Activated gamma-delta T cell treated with anti-CD3 and anti-CD28 coated beads, Interleukin-2, amount 50 U/mL, for 16 hours (primary cell): ENCODE results near the gene ZCWPW1.
A peak's percentile ranks its signal among the peaks of the same experiment; 100 is the strongest.

Experiments
- DNase-seq: peaks from one replicate; pipeline ENCODE4 v3.0.0-alpha.2; 2020; ENCODE audit warnings: low read depth

ZCWPW1 gene, protein sequence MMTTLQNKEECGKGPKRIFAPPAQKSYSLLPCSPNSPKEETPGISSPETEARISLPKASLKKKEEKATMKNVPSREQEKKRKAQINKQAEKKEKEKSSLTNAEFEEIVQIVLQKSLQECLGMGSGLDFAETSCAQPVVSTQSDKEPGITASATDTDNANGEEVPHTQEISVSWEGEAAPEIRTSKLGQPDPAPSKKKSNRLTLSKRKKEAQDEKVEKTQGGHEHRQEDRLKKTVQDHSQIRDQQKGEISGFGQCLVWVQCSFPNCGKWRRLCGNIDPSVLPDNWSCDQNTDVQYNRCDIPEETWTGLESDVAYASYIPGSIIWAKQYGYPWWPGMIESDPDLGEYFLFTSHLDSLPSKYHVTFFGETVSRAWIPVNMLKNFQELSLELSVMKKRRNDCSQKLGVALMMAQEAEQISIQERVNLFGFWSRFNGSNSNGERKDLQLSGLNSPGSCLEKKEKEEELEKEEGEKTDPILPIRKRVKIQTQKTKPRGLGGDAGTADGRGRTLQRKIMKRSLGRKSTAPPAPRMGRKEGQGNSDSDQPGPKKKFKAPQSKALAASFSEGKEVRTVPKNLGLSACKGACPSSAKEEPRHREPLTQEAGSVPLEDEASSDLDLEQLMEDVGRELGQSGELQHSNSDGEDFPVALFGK

DNA sequence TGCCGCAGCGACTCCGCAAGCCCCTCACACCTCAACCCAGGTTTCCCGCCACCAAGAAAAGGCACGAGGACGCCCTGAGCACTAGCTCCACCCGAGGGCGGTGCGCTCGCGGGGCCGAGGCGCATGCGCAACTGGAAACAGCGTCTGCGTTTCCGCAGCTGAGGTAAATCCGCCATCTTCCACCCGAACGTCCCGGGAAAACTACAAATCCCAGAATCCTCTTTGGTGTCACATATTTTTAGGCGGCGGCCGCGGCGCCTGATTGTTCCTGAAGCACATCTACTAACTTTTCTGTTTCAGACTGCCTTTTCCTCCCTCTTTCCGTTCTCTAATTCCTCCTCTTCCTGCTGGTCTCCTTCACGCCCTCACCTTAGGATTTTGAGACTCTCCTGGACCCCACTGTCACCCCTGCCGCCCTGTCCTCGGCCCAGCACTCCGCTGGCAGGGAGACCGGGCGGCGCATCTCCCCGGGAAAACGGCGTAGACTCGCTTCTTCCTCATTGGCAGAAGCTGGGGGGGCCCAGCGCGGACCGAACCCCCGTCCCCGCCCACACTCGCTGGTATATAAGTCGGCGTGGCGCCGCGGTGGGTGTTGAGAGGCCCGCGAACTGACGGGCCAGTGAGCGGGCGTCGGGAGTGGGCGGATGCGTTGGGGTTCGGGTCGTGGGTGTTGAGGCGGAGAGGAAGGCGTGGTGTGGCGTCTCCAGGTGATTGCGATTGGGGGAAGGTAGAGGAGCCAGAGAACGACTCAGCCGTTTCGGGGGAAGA lies at the start of gene ZCWPW1:
TSS of gene ZCWPW1 (minus strand) at position 505 of the 768 bp plus-strand sequence. CDS start 8,054 bp downstream, outside the sequence.
- DNase-seq: peak; percentile 94

DNA sequence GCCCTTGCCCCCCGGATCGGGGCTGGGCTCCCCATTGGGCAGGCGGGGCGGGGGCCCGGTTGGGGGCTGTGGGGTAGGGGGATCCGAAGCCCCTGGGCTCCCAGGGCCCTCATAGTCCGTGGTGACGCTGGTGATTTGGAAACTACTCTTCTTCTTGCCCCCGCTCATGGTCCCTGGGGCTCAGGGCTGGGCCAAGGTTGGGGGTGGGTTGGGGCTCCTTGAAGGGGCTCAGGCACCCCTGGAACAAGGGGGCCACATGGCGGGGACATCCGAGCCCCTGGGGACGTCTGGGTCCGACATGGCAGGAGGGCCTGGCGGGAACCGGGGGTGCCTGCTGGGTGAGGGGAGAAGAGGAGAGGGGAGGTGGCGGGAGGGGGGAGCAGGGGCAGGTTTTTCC lies 49.4 kb upstream of the ZCWPW1 start:
- DNase-seq: no peak

DNA sequence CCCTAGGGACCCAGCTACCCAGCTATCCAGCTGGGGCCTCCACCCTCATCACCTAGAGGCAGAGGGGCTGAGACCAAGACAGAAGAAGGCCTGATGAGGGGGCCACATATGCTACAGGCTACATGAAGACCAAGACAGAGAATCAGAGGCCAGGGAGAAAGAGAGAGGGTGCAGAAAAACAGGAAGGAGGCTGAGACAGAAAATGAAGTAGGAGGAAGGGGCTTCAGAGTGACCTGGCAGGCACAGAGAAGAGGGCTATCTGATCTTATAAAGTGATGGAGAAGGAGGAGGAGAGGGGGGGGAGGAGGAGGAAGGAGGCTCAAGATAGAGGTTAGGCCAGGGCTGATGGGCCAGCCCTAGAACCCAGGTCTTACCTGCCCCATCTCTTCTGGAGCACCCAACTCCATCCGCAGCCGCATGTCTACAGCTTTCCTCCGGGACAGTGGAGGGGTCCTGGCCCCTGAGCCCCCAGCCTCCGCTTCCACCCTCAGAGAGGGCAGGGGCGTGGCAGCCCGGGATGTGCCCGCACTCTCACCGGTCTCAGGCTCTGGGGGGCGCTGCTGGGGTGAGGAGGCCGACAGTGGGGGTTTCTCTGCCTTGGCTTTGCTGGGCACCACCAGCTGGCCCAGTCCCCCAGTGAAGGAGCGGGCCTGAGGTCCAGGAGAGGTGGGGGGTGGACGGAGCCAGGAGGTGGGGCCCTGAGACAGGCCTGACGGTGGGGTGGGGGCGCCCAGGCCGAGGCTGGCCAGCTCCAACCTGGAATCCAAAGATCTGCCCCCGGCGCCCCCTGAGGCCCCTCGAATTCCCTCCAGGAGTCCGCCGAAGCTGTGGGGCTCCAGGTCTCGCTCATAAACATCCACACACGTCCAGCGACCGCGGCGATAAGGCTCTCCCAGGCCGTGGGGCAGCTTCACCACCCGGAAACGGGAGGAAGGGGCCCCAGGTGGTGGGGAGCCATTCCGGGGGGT lies 48.7 kb upstream of the ZCWPW1 start:
- no peak for DNase-seq

DNA sequence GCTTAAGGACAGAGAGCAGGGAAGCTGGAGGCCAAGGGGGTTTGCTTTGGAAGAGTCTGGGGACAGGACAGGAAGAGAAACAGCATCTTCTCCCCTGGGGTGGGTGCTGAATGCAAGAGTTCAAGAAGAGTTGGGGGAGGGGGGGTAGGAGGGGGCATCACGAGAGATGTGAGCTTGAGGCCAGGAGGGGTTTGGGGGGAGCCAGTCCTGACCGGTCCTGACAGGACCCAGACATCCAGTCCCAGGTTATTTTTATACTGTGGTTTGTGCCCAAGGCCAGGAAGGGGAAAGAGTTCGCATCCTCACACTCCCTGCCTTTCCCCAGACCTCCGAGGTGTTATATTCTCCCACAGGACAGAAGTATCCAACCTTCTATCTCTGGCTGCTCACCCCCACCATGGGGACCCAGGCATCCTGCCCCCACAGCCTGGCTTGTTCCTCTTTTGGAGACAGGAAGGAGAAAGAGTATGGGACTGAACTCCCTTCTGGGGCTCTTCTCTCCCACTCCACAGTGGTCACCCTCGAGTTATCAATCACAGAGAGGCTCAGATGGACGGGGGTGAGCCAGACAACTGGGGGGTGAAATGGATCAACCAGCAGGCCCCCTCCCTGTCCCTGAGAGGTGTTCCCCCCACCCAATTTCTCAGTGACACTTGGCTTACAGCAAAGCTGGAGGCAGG lies 47.7 kb upstream of the ZCWPW1 start:
- DNase-seq: no peak

DNA sequence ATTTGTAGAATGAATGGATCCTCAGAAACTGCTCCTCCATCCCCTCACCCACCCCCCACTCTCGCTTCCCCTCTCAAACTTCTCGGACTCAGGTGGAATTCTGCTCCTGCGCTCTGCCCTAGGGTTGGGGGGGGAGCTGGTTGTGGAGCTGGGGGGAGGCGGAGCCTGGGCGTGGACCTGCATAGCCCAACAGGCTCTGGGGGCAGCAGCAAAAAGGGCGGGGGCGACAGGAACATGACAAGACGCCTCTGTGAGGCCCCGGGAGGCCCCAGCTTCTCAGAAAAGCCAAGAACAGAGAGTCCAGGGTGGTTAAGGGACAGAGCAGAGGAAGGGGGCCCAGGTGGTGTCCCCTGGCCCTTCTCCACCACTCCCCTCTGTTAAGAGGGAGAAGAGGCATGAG lies 47.0 kb upstream of the ZCWPW1 start:
- no peak for DNase-seq

DNA sequence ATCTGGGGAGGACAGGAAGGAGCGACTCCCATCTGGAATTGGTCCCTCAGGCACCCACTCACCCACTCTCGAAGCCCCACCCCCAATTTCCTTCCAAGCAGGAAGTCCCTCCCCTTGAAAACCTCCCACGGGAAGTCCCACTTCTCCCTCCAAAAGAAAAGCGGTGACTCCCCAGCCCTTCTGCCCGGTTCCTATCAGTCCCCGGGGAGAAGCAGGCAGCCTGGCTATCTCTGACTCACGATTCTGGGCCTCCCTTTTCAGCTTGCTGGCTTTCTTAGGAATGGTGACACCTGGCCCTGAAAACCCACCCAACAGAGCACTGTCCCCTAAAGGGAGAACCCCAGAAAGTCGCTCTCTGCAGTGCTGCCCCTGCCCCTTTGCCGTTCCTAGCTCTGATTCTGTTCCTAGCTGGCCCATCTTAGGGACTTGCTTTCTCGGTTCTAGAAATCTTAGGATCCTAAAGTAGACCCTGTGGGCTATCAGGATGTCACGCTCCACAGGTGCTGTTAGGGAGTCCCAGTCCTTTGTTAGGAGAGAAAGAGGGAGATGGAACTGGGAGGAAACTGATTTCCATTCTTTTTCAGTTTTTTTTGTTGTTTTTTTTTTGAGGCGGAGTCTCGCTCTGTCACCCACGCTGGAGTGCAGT lies 44.5 kb upstream of the ZCWPW1 start:
- DNase-seq: no peak

DNA sequence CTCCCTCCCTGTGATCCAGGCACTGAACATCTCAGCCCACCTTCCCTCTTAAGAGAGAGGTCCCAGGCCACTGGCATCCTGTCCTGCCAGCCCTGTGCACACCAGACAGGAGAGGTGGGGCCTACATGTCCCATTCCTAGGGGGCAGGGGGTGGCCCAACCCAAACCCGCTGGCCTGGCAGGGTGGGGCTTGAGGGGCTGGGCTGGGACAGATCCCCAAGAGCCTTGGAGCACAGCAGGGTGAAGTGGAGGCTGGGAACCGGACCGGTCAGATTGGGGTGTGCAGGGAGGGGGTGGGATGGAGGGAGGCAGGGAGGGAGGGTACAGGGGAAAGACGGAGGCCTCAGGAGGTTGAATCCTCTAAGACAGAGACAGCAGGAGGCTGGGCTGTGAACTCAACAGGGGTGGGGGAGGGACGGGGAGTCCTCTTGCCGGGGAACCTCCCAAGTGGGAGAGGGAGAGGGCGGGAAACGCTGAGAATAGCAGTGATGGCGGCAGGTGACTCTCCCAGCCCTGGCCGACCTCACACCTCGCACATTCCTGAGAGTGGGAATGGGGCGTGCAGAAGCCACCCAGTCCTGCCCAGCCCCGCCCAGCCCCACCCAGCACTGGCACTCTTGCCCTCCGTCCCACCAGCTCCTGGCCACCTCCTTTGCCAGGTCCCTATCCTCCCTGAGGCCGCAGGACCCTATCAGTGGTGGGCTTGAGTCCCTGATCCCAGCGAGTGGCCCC lies 43.8 kb upstream of the ZCWPW1 start:
- DNase-seq: no peak

DNA sequence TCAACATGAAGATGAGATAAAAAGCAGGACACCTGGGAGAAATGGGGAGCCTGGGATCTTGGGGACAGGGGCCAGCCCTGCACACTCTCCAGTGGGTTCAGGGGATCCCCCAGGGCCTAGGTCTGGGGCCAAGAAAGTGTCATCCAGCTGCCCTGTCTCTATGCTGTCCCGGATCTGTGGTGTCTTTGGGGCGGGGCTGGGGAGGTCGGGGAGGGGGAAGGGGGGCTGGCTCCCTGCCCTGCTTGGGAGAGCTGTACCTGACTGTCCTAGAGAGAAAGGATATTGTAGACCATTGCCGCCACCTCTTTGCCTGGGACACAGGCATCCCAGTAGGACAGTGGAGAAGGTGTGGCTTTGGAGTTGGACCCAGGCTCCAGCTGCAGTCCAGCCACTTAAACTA lies 42.5 kb upstream of the ZCWPW1 start:
- DNase-seq: no peak

DNA sequence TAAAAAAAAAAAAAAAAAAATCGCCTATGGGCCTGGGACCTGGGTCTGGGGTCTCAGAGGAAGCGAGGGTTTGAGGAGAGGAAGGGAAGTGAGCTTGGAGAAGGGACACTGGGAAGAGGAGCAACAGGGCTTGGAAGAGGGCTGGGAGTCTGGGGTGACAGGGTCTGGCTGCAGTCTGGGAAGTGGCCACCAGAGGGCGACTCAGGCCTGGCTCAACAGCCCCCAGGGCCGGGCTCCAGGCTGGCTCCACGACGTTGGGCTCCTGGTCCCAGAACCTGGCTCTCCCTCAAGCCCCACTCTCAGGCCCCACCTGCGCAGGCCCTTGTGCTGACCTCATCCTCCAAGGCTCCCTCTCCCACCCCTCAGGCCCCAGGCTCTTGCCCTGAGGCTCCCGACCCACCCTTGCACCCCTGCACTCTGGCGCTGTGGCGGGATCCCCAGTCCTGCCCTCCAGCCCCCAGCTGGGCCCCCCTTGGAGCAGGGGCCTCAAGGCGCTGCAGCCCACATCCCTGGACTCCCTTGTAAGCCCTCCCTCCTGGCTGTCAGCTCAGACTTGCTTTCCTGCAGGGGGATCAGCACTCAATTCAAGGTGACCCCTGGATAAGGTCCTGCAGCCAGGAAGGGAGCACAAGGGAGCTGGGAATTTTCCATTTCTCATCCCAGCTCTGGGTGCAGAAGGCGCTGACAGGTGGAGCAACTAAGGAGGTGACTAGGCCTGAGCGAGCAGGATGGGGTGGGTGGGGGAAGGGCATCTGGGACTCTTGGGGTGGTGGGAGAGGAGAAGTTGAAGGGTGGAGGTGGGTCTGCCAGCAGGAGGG lies 40.9 kb upstream of the ZCWPW1 start:
- peak; percentile 81 for DNase-seq

DNA sequence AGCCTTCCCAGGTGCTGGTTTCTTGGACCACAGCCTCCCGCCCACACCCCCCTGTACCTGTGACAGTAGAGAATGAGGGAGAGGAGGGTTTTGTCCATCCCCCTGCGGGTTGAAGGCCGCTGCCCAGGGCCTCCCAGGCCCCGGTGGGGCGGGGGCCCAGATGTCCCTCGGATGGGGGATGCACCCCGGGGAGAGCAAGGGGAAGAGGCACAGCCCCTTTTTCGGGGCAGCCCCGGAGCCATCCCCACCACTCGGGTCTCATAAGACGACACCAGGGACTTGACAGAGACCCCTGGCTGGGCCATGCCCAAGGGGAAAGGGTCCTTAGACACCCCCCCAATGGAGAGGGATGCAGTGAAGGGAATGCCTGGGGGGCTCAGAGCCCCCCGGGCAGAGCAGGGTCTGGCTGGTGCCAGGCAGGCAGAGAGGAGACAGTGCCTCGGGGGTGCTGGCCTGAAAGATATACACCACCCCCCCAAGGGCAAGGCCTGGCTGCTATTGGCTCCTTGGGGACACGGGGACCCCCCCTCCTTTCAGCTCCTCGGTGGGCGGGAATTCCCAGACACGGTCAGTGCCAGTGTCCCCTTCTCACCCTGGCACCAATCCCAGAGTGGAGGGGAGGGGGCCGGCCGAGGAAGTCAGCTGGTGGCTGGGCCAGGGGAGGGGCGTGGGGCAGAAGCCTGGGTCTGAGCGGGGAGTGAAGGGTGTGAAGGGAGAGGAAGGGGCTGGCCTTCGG lies 39.3 kb upstream of the ZCWPW1 start:
- DNase-seq: no peak

DNA sequence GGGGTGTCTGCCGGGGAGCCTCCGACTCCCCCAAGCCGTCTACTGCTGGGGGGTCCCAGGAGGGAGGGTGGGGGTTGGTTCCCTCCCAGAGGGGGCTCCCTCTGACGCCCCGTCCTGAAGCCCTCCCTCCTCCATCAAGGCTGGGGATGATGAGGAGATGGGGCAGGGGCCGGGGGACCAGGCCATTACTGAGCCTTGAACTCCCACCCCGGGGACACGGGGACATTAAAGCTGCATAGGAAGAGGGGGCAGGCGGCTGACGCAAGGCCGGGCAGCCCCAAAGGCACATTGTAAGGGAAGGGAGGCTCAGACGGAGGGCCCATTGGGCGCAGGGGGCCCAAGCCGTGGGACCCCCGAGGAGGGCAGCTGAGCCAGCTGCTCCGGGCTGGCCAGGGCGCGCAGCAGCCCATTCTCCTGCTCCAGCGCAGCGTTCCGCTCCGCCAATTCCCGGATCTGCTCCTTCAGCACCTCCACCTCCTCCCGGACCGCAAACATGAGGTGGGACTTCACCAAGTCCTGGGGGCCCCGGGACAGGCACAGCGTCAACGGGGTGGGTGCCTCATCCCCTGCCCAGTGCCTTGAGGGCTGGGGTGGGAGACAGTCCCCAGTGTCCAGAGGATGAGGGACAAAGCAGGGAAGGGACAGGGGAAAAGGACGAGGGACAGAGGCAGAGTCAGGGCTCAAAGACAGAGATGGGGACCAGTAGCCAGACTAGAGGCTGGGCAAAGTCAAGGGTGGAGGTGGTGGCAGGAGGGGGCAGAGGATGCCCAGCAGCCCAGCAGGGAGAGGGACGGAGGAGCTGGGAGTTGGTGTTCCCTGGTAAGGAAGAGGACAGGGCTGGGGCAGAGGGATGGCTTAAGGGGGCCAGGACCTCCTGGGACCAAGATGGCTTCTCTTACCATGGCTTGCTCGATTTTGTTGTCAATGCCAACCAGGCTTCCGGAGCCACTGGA lies 38.4 kb upstream of the ZCWPW1 start:
- no peak for DNase-seq

DNA sequence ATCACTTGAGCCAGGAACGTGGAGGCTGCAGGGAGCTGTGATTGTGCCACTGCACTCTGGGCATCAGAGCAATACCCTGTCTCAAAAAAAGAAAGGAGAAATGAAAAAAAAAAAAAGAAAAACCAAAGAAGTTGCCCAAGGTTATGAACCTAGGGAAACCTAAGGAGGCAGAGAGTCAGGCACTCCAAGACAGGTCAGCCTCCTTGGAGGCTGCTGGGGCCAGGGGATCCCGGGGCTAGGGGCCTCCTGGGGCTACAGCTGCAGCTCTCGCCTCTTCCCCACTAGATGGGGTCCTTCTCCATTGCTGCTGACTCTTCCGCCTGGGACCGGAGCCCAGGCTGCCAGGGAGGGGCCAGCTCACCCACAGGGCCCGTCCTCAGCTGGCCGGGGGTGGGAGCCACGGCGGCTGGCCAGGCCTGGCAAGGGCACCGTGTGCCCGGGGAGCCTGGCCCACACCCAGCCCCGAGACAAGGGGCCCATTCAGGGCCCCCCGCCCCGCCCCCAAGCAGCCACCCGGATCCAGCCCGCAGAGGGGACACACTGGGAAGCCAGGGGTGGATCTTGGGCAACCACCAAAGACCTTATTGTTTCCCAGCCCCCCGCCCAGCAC lies 37.3 kb upstream of the ZCWPW1 start:
- DNase-seq: no peak

DNA sequence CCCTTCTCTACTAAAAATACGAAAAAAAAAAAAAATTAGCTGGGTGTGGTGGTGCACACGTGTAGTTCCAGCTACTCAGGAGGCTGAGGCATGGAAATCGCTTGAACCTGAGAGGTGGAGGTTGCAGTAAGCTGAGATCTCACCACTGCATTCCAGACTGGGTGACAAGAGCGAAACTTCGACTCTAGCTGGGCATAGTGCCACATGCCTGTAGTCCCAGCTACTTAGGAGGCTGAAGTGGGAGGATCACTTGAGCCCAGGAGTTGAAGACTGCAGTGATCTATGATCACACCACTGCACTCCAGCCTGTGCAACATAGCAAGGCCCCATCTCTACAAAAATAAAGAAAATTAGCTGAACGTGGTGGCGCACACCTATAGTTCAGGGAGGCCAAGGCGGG lies 36.8 kb upstream of the ZCWPW1 start:
- DNase-seq: no peak

DNA sequence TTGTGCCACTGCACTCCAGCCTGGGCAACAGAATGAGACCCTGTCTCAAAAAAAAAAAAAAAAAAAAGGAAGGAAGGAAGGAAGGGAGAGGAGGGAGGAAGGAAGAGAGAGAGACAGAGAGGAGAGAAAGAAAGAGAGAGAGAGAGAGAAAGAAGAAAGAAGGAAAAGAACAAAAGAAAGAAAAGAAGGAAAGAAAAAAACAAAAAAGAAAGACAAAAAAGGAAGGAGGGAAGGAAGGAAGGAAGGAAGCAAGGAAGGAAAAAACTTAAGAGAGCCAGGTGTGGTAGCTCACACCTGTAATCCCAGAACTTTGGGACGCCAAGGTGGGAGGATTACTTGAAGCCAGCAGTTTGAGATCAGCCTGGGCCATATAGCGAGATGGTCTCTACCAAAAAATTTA lies 36.3 kb upstream of the ZCWPW1 start:
- DNase-seq: no peak

DNA sequence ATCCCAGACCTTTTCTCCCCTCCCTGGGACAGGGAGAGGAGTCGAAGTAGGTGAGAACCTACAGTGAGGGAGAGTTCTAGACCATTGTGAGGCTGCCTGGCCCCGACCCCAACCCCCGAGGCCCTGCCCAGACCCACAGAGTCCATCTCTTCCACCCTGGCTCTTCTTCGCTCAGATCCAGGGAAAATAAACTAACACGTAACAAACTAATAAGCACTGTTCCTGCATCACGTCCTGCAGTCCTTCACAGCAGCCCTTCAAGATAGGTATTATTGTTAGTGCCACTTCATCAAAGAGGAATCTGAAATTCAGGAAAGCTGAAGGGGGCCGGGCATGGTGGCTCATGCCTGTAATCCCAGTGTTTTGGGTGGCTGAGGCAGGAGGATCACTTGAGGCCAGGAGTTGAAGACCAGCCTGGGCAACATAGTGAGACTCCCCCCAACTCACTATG lies 35.7 kb upstream of the ZCWPW1 start, which contains the start of gene SPACDR:
TSS of gene SPACDR (minus strand) at position 51 of the 451 bp plus-strand sequence. CDS start 235 bp downstream, outside the sequence.
- no peak for DNase-seq

DNA sequence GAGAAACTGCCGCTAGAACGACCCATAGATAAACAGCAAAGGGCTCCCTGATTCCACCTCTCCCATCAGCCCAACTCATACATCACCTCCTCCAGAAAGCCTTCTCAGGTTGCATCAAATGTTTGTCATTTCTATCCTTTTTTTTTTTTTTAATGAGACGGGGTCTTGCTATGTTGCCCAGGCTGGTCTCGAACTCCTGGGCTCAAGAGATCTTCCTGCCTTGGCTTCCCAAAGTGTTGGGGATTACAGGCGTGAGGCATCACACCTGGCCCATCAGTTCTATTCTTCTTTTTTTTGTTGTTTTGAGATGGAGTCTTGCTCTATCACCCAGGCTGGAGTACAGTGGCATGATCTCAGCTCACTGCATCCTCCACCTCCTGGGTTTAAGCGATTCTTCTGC lies 28.5 kb upstream of the ZCWPW1 start:
- DNase-seq: no peak
